Right atrium auricular region (tissue), 2 donors: Measurements from ENCODE around the gene SPDYE4. TPM values are rescaled to one million over a fixed set of nuclear protein-coding genes. Genes with fewer than 3 reads are reported as not detected.

ENCODE experiments used
- DNase-seq: peaks from one replicate; pipeline ENCODE4 v3.0.0-alpha.2; 2019; ENCODE audit warnings: low spot score
- H3K27ac ChIP-seq, 2 donors: fragments of 200-600 bp; sonication (generic); 1 replicate in 1 of 2; 2 replicates in 1 of 2; pipeline ENCODE4 v1.5.1; 2016 to 2019
- H3K27me3 ChIP-seq, 2 donors: fragments of 200-600 bp; sonication (generic); one replicate each; pipeline versions ENCODE4 v1.5.1 to v1.6.0; 2017 to 2019
- H3K36me3 ChIP-seq: fragments of 200-600 bp; sonication (generic); one replicate; pipeline ENCODE4 v1.5.1; 2016
- H3K4me1 ChIP-seq, 2 donors: fragments of 200-600 bp; sonication (generic); one replicate each; pipeline versions ENCODE4 v1.5.1 to v1.6.0; 2017 to 2019
- H3K4me3 ChIP-seq, 2 donors: fragments of 200-600 bp; sonication (generic); 1 replicate in 1 of 2; 2 replicates in 1 of 2; pipeline ENCODE4 v1.5.1; 2017 to 2019; ENCODE audit warnings: mild to moderate bottlenecking in 1 of 2, moderate library complexity in 1 of 2
- H3K9me3 ChIP-seq, 2 donors: fragments of 200-600 bp; sonication (generic); one replicate each; pipeline ENCODE4 v1.5.1; 2019
- total RNA-seq, 2 donors: library from RNA; depleted of rRNA; stranded (reverse); fragments of >200 nt; gene quantifications; one replicate each; pipeline ENCODE4 v1.1.0, GENCODE V29; 2016
- TF ChIP-seq, protein P1 (sequence below), 2 donors: fragments of 200-600 bp; sonication (generic); IDR thresholded peaks; one replicate each; pipeline ENCODE4 v1.5.1; 2019; ENCODE audit warnings: antibody characterized with exemption in 2 of 2

Gene SPDYE4
- total RNA-seq, 2 donors from 2014 or later, result not detected

DNA sequence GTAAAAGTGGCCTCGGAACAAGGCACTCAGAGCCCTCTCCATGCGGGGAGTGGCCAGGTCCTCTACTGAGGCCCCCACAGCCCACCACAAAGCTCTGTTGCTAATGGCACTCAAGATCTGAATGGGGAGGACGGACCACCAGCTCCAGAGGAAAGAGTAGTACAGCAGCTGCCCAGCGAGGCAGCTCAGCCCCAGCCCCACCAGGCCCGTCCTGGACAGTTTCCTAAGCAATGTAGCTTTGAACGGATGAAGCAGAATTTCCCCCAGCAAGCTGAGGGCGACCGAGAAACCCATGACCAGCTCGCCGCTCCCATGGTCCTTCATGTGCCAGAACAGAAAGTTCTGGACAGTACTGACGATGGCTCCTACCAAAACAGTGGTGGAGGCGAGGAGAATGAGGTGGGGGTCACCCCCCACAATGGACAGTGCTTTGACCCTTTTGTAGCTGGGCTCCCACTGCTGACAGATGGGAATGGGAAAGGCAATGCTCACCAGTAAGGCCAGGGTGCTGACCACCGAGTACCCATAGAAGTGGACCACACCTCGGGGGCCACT lies 39.4 kb upstream of the SPDYE4 start:
- Histone ChIP-seq H3K4me1 (peaks cover 0 to 8% of the 10 kb centered on the region in 2 donors), H3K4me3 (no peak overlapping the region), H3K36me3 (no peaks in the 10 kb centered on the region), H3K27me3 (no peaks in the 10 kb centered on the region), H3K27ac (no peak overlapping the region), H3K9me3 (no peaks in the 10 kb centered on the region)
- TF ChIP-seq, protein P1, sequence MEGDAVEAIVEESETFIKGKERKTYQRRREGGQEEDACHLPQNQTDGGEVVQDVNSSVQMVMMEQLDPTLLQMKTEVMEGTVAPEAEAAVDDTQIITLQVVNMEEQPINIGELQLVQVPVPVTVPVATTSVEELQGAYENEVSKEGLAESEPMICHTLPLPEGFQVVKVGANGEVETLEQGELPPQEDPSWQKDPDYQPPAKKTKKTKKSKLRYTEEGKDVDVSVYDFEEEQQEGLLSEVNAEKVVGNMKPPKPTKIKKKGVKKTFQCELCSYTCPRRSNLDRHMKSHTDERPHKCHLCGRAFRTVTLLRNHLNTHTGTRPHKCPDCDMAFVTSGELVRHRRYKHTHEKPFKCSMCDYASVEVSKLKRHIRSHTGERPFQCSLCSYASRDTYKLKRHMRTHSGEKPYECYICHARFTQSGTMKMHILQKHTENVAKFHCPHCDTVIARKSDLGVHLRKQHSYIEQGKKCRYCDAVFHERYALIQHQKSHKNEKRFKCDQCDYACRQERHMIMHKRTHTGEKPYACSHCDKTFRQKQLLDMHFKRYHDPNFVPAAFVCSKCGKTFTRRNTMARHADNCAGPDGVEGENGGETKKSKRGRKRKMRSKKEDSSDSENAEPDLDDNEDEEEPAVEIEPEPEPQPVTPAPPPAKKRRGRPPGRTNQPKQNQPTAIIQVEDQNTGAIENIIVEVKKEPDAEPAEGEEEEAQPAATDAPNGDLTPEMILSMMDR (IDR thresholded peaks at IDR 0.05), result no peak
- no peak for DNase-seq

DNA sequence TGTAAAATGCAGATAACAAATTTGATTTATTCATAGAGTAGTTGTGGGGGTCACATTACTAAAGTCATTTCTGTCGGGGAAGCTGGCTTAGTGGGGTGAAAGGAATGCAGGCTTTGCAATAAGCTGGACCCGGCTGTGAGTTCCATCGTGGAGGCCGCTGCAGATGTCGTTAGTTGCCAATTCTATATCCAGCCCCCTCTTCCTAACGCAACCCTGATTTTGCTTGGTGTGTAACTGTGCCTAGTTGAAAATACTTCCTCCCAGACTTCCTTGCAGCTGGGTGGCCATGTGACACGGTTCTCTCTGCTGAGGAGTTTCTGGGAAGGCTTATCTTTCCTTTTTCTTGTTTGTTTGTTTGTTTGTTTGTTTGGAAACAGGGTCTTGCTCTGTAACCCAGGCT lies 36.3 kb upstream of the SPDYE4 start:
- no peaks in the 10 kb centered on the region for H3K27me3 ChIP-seq
- H3K27ac ChIP-seq, result no peak overlapping the region

DNA sequence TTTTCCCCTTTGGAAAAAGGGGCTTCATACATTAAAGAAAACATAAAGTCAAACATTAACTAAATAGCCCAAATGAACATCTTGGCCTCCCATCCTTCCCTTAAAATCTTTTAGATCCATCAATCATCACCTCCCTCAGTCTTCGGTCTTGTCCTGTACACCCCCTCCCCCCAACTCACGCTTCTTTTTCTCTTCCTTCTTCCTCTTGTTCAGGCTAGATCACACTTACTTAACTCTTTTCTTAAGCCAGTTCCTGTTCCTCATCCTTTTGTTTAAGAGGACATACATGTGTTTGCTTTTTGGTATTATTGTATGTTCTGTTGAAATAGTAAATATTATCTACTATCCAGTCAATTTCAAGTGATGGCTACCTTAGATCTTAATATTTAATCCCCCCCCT lies 35.3 kb upstream of the SPDYE4 start:
- TF ChIP-seq, protein P1 (IDR thresholded peaks at IDR 0.05), result no peak
- no peaks in the 10 kb centered on the region for H3K36me3 ChIP-seq
- DNase-seq, result no peak
- H3K4me1 ChIP-seq, result no peaks in the 10 kb centered on the region
- H3K27ac ChIP-seq, result no peak overlapping the region
- H3K9me3 ChIP-seq, result peaks cover 7 to 14% of the 10 kb centered on the region in 2 donors
- H3K4me3 ChIP-seq, result no peak overlapping the region
- H3K27me3 ChIP-seq, result no peaks in the 10 kb centered on the region

More for the DNA sequence above, 36.3 kb upstream of the SPDYE4 start:
- Histone ChIP-seq H3K36me3 (no peaks in the 10 kb centered on the region), H3K9me3 (peaks cover 7 to 14% of the 10 kb centered on the region in 2 donors), H3K4me3 (no peak overlapping the region), H3K4me1 (peaks cover 0 to 8% of the 10 kb centered on the region in 2 donors)
- DNase-seq, result no peak
- TF ChIP-seq, protein P1 (IDR thresholded peaks at IDR 0.05), result no peak

DNA sequence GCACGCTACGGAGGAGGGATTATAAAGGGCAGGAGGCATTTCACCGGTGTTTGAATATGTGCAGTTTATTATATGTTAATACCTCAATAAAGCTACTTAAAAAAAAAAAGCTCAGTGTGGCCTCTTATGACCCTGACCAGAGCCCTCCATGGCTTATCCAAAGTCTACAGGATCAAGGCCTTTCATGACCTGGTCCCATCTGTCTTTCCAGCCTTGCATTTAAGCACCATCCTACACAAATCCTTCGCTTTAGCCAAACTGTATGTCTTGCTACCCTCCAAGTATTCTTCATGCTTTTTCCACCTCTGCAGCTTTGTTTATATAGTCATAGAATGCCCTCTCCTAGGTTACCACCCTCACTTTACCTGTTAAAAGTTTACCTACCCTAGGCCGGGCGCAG lies 34.3 kb upstream of the SPDYE4 start:
- Histone ChIP-seq H3K27ac (no peak overlapping the region), H3K36me3 (no peaks in the 10 kb centered on the region), H3K4me1 (no peaks in the 10 kb centered on the region), H3K27me3 (no peaks in the 10 kb centered on the region), H3K4me3 (no peak overlapping the region), H3K9me3 (peaks cover 7 to 14% of the 10 kb centered on the region in 2 donors)
- no peak for DNase-seq
- TF ChIP-seq, protein P1 (IDR thresholded peaks at IDR 0.05), result no peak

DNA sequence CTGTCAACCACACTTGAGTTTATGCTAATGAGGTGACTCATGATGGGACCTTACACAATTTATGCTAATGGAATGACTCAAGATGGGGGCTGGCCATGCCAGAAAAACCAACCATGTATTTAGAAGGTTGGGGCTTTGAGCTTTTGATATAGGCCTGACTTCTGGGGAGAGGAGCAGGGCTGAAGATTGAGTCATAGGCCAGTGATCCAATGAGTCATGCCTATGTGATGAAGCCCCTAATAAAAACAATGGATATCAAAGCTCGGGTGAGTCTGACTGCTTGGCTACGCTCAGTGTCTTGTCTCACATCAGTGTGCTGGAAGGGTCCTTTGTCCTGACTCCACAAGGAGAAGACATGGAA lies 33.5 kb upstream of the SPDYE4 start:
- TF ChIP-seq, protein P1 (IDR thresholded peaks at IDR 0.05), result no peak
- Histone ChIP-seq H3K27ac (no peak overlapping the region), H3K4me3 (no peak overlapping the region), H3K36me3 (no peaks in the 10 kb centered on the region), H3K27me3 (no peaks in the 10 kb centered on the region), H3K9me3 (peaks cover 7 to 14% of the 10 kb centered on the region in 2 donors), H3K4me1 (no peaks in the 10 kb centered on the region)
- DNase-seq, result no peak
